Panc1 (cell line): ENCODE data around the gene OGA. TPM values are rescaled to one million over a fixed set of nuclear protein-coding genes. Genes with fewer than 3 reads are reported as not detected.
A peak's percentile ranks its signal among the peaks of the same experiment; 100 is the strongest.

ENCODE experiments used
- ATAC-seq: fragments of 200-7000 bp; cut with Tn5 transposase; 2 replicates; pipeline ENCODE4 v1.9.1; 2020; ENCODE audit warnings: mild to moderate bottlenecking, moderate library complexity
- BruUV-seq: library from RNA; stranded (reverse); fragments of 400-500 nt; replicated peaks from 2 replicates; lab custom pipeline; 2021; lab: Mats Ljungman, UMichigan
- CTCF ChIA-PET: fragments of 300-600 bp; sonication (Branson Sonifier 250); formaldehyde crosslinking; loops from one replicate; lab custom pipeline; 2022; ENCODE audit warnings: antibody characterized with exemption; lab: Charles Lee
- POLR2A ChIA-PET: fragments of 300-600 bp; sonication (Branson Sonifier 250); formaldehyde crosslinking; loops from one replicate; lab custom pipeline; 2022; ENCODE audit warnings: antibody characterized with exemption; lab: Charles Lee
- DNase-seq: peaks from one replicate; pipeline ENCODE4 v3.0.0-alpha.2; 2010; ENCODE audit warnings: low read depth, low spot score
- H3K27ac ChIP-seq: 2 replicates; pipeline ENCODE4 v1.5.1; 2011; ENCODE audit warnings: mild to moderate bottlenecking, low read length, inconsistent platforms
- H3K27me3 ChIP-seq: fragments of 200-500 bp; sonication (Bioruptor generic); 2 replicates; pipeline ENCODE4 v1.6.0; 2014; ENCODE audit warnings: low read length, inconsistent platforms; ENCODE audit not compliant: control insufficient read depth, insufficient read depth
- H3K36me3 ChIP-seq: fragments of 200-500 bp; sonication (Bioruptor generic); 2 replicates; pipeline ENCODE4 v1.5.1; 2014; ENCODE audit warnings: inconsistent platforms, mild to moderate bottlenecking, low read length, moderate library complexity; ENCODE audit not compliant: control insufficient read depth, insufficient read depth
- H3K4me1 ChIP-seq: 2 replicates; pipeline ENCODE4 v1.5.1; 2011; ENCODE audit warnings: inconsistent platforms, mild to moderate bottlenecking, low read length, moderate library complexity; ENCODE audit not compliant: control insufficient read depth, insufficient read depth
- H3K4me3 ChIP-seq, 2 experiments: 2 replicates each; pipeline ENCODE4 v1.5.1; 2011 to 2012; ENCODE audit warnings: low read depth in 2 of 2, low read length in 2 of 2, mild to moderate bottlenecking in 2 of 2, inconsistent platforms in 1 of 2, moderate library complexity in 1 of 2
- H3K9me3 ChIP-seq: fragments of 200-500 bp; sonication (Bioruptor generic); 2 replicates; pipeline ENCODE4 v1.5.1; 2014; ENCODE audit warnings: low read depth, mild to moderate bottlenecking, inconsistent platforms, low read length, moderate library complexity; ENCODE audit not compliant: control insufficient read depth, insufficient read depth
- CTCF ChIP-seq: fragments of 450-650 bp; IDR thresholded peaks from 2 replicates; pipeline ENCODE4 v1.5.1; 2017; ENCODE audit warnings: mild to moderate bottlenecking
- POLR2AphosphoS5 ChIP-seq: IDR thresholded peaks from 2 replicates; pipeline ENCODE4 v1.6.1; 2012; ENCODE audit warnings: mild to moderate bottlenecking, low read depth, low read length, moderate library complexity
- REST ChIP-seq, 2 experiments: IDR thresholded peaks; 2 replicates each; pipeline ENCODE4 v1.6.1; 2011 to 2012; ENCODE audit warnings: low read depth in 2 of 2, control low read depth in 1 of 2, low read length in 1 of 2, mild to moderate bottlenecking in 1 of 2, moderate library complexity in 1 of 2; ENCODE audit not compliant: insufficient read depth in 1 of 2
- SIN3A ChIP-seq: IDR thresholded peaks from 2 replicates; pipeline ENCODE4 v1.6.1; 2012; ENCODE audit warnings: low read depth, mild to moderate bottlenecking, low read length, moderate library complexity, borderline replicate concordance; ENCODE audit not compliant: insufficient read depth
- TCF7L2 ChIP-seq: IDR thresholded peaks from 2 replicates; pipeline ENCODE4 v1.6.1; 2011; ENCODE audit warnings: mild to moderate bottlenecking, low read depth, low read length, inconsistent platforms
- in situ Hi-C: cut with HindIII; loops from 2 replicates; pipeline ENCODE4 v1.10.0; 2016; ENCODE audit warnings: low sequenced_read_pairs, low pct_unique_long_range_greater_than_20kb
- intact Hi-C: fragments of 100-400 bp; cut with micrococcal nuclease; formaldehyde crosslinking; loops from one replicate; pipeline ENCODE4 v1.10.0; 2022; ENCODE audit not compliant: unreplicated experiment
- total RNA-seq: library from RNA; stranded (reverse); gene quantifications from one replicate; pipeline ENCODE4 v1.2.1, GENCODE V29; 2021; ENCODE audit not compliant: unreplicated experiment

OGA gene
- total RNA-seq, 1 experiment from 2014 or later, result 117 TPM

- in situ Hi-C loops, result no loop called here
- Histone ChIP-seq H3K36me3 (peaks cover 8% of the 10 kb centered on the region; the same call in 1 of the 2 replicates), H3K4me1 (peaks cover 30% of the 10 kb centered on the region), H3K9me3 (no peaks in the 10 kb centered on the region), H3K4me3 (peak overlapping the region in 1 of 2 experiments; percentile 41; a peak in 2 of 4 replicates), H3K27me3 (no peaks in the 10 kb centered on the region), H3K27ac (peak overlapping the region; percentile 37)
- intact Hi-C loops, result loop anchor here (2.0 to 10.0 kb wide), 2 partner anchors 177 to 565 kb away; no protein-coding TSS in a partner anchor
- POLR2A ChIA-PET, result no interaction called here
- no peak for TF ChIP-seq SIN3A
- TF ChIP-seq CTCF, result peak; percentile 99
- DNase-seq, result no peak
- no TSS peak for BruUV-seq
- CTCF ChIA-PET, result interaction anchor here (1.9 kb wide), 1 partner anchor 177 kb away, joined by 41 read pairs; no protein-coding TSS in a partner anchor
- ATAC-seq, result peak; percentile 66
Observed at GRCh38 chr10:101779544-101780186, 38.6 kb downstream of the OGA start.

- CTCF ChIA-PET, result interaction anchor here (0.5 kb wide), 1 partner anchor 38 kb away, joined by 4 read pairs; no protein-coding TSS in a partner anchor
- no peak for DNase-seq
- intact Hi-C loops (no loop called here), in situ Hi-C loops (no loop called here)
- TF ChIP-seq SIN3A (no peak), CTCF (no peak), POLR2AphosphoS5 (no peak), TCF7L2 (no peak), REST (IDR thresholded peaks at IDR 0.05; ENCODE audit: insufficient read depth in 1 of 2, low read depth in 2 of 2, low read length in 1 of 2) (no peak)
- Histone ChIP-seq H3K4me1 (peaks cover 23% of the 10 kb centered on the region), H3K27me3 (no peaks in the 10 kb centered on the region), H3K9me3 (no peaks in the 10 kb centered on the region), H3K36me3 (peaks cover 6% of the 10 kb centered on the region; the same call in 1 of the 2 replicates), H3K4me3 (no peak overlapping the region), H3K27ac (no peak overlapping the region)
- POLR2A ChIA-PET, result no interaction called here
- no peak for ATAC-seq
- BruUV-seq, result no TSS peak
Observed at GRCh38 chr10:101778781-101779543, 39.3 kb downstream of the OGA start.
